Panc1 (cell line): Measurements from ENCODE around the gene ERN1. TPM values are rescaled to one million over a fixed set of nuclear protein-coding genes. Genes with fewer than 3 reads are reported as not detected.

Experiments
- ATAC-seq: fragments of 200-7000 bp; cut with Tn5 transposase; 2 replicates; pipeline ENCODE4 v1.9.1; 2020; ENCODE audit warnings: mild to moderate bottlenecking, moderate library complexity
- BruUV-seq: library from RNA; stranded (reverse); fragments of 400-500 nt; replicated peaks from 2 replicates; lab custom pipeline; 2021; lab: Mats Ljungman, UMichigan
- CTCF ChIA-PET: fragments of 300-600 bp; sonication (Branson Sonifier 250); formaldehyde crosslinking; loops from one replicate; lab custom pipeline; 2022; ENCODE audit warnings: antibody characterized with exemption; lab: Charles Lee
- POLR2A ChIA-PET: fragments of 300-600 bp; sonication (Branson Sonifier 250); formaldehyde crosslinking; loops from one replicate; lab custom pipeline; 2022; ENCODE audit warnings: antibody characterized with exemption; lab: Charles Lee
- DNase-seq: peaks from one replicate; pipeline ENCODE4 v3.0.0-alpha.2; 2010; ENCODE audit warnings: low read depth, low spot score
- H3K27ac ChIP-seq: 2 replicates; pipeline ENCODE4 v1.5.1; 2011; ENCODE audit warnings: mild to moderate bottlenecking, low read length, inconsistent platforms
- H3K27me3 ChIP-seq: fragments of 200-500 bp; sonication (Bioruptor generic); 2 replicates; pipeline ENCODE4 v1.6.0; 2014; ENCODE audit warnings: low read length, inconsistent platforms; ENCODE audit not compliant: control insufficient read depth, insufficient read depth
- H3K36me3 ChIP-seq: fragments of 200-500 bp; sonication (Bioruptor generic); 2 replicates; pipeline ENCODE4 v1.5.1; 2014; ENCODE audit warnings: inconsistent platforms, mild to moderate bottlenecking, low read length, moderate library complexity; ENCODE audit not compliant: control insufficient read depth, insufficient read depth
- H3K4me1 ChIP-seq: 2 replicates; pipeline ENCODE4 v1.5.1; 2011; ENCODE audit warnings: inconsistent platforms, mild to moderate bottlenecking, low read length, moderate library complexity; ENCODE audit not compliant: control insufficient read depth, insufficient read depth
- H3K4me3 ChIP-seq, 2 experiments: 2 replicates each; pipeline ENCODE4 v1.5.1; 2011 to 2012; ENCODE audit warnings: low read depth in 2 of 2, low read length in 2 of 2, mild to moderate bottlenecking in 2 of 2, inconsistent platforms in 1 of 2, moderate library complexity in 1 of 2
- H3K9me3 ChIP-seq: fragments of 200-500 bp; sonication (Bioruptor generic); 2 replicates; pipeline ENCODE4 v1.5.1; 2014; ENCODE audit warnings: low read depth, mild to moderate bottlenecking, inconsistent platforms, low read length, moderate library complexity; ENCODE audit not compliant: control insufficient read depth, insufficient read depth
- POLR2AphosphoS5 ChIP-seq: IDR thresholded peaks from 2 replicates; pipeline ENCODE4 v1.6.1; 2012; ENCODE audit warnings: mild to moderate bottlenecking, low read depth, low read length, moderate library complexity
- SIN3A ChIP-seq: IDR thresholded peaks from 2 replicates; pipeline ENCODE4 v1.6.1; 2012; ENCODE audit warnings: low read depth, mild to moderate bottlenecking, low read length, moderate library complexity, borderline replicate concordance; ENCODE audit not compliant: insufficient read depth
- TCF7L2 ChIP-seq: IDR thresholded peaks from 2 replicates; pipeline ENCODE4 v1.6.1; 2011; ENCODE audit warnings: mild to moderate bottlenecking, low read depth, low read length, inconsistent platforms
- in situ Hi-C: cut with HindIII; loops from 2 replicates; pipeline ENCODE4 v1.10.0; 2016; ENCODE audit warnings: low sequenced_read_pairs, low pct_unique_long_range_greater_than_20kb
- intact Hi-C: fragments of 100-400 bp; cut with micrococcal nuclease; formaldehyde crosslinking; loops from one replicate; pipeline ENCODE4 v1.10.0; 2022; ENCODE audit not compliant: unreplicated experiment
- total RNA-seq: library from RNA; stranded (reverse); gene quantifications from one replicate; pipeline ENCODE4 v1.2.1, GENCODE V29; 2021; ENCODE audit not compliant: unreplicated experiment
- TF ChIP-seq, protein P1 (sequence below): fragments of 450-650 bp; IDR thresholded peaks from 2 replicates; pipeline ENCODE4 v1.5.1; 2017; ENCODE audit warnings: mild to moderate bottlenecking
- TF ChIP-seq, protein P2 (sequence below), 2 experiments: IDR thresholded peaks; 2 replicates each; pipeline ENCODE4 v1.6.1; 2011 to 2012; ENCODE audit warnings: low read depth in 2 of 2, control low read depth in 1 of 2, low read length in 1 of 2, mild to moderate bottlenecking in 1 of 2, moderate library complexity in 1 of 2; ENCODE audit not compliant: insufficient read depth in 1 of 2

The ERN1 gene
- total RNA-seq, 1 experiment from 2014 or later, result 12.1 TPM

- DNase-seq (no peak), ATAC-seq (no peak)
- Histone ChIP-seq H3K4me1 (no peaks in the 10 kb centered on the region), H3K27ac (no peak overlapping the region), H3K27me3 (no peaks in the 10 kb centered on the region), H3K9me3 (no peaks in the 10 kb centered on the region), H3K4me3 (no peak overlapping the region), H3K36me3 (no peaks in the 10 kb centered on the region)
- TF ChIP-seq, protein P1, sequence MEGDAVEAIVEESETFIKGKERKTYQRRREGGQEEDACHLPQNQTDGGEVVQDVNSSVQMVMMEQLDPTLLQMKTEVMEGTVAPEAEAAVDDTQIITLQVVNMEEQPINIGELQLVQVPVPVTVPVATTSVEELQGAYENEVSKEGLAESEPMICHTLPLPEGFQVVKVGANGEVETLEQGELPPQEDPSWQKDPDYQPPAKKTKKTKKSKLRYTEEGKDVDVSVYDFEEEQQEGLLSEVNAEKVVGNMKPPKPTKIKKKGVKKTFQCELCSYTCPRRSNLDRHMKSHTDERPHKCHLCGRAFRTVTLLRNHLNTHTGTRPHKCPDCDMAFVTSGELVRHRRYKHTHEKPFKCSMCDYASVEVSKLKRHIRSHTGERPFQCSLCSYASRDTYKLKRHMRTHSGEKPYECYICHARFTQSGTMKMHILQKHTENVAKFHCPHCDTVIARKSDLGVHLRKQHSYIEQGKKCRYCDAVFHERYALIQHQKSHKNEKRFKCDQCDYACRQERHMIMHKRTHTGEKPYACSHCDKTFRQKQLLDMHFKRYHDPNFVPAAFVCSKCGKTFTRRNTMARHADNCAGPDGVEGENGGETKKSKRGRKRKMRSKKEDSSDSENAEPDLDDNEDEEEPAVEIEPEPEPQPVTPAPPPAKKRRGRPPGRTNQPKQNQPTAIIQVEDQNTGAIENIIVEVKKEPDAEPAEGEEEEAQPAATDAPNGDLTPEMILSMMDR, result no peak
- TF ChIP-seq, protein P2, sequence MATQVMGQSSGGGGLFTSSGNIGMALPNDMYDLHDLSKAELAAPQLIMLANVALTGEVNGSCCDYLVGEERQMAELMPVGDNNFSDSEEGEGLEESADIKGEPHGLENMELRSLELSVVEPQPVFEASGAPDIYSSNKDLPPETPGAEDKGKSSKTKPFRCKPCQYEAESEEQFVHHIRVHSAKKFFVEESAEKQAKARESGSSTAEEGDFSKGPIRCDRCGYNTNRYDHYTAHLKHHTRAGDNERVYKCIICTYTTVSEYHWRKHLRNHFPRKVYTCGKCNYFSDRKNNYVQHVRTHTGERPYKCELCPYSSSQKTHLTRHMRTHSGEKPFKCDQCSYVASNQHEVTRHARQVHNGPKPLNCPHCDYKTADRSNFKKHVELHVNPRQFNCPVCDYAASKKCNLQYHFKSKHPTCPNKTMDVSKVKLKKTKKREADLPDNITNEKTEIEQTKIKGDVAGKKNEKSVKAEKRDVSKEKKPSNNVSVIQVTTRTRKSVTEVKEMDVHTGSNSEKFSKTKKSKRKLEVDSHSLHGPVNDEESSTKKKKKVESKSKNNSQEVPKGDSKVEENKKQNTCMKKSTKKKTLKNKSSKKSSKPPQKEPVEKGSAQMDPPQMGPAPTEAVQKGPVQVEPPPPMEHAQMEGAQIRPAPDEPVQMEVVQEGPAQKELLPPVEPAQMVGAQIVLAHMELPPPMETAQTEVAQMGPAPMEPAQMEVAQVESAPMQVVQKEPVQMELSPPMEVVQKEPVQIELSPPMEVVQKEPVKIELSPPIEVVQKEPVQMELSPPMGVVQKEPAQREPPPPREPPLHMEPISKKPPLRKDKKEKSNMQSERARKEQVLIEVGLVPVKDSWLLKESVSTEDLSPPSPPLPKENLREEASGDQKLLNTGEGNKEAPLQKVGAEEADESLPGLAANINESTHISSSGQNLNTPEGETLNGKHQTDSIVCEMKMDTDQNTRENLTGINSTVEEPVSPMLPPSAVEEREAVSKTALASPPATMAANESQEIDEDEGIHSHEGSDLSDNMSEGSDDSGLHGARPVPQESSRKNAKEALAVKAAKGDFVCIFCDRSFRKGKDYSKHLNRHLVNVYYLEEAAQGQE (IDR thresholded peaks at IDR 0.05; ENCODE audit: insufficient read depth in 1 of 2, low read depth in 2 of 2, low read length in 1 of 2), result no peak
- intact Hi-C loops (no loop called here), in situ Hi-C loops (no loop called here)
- ChIA-PET CTCF (no interaction called here), POLR2A (no interaction called here)
- BruUV-seq, result no TSS peak
Measured at GRCh38 chr17:64039106-64039400, 90.9 kb downstream of the ERN1 start.

DNA sequence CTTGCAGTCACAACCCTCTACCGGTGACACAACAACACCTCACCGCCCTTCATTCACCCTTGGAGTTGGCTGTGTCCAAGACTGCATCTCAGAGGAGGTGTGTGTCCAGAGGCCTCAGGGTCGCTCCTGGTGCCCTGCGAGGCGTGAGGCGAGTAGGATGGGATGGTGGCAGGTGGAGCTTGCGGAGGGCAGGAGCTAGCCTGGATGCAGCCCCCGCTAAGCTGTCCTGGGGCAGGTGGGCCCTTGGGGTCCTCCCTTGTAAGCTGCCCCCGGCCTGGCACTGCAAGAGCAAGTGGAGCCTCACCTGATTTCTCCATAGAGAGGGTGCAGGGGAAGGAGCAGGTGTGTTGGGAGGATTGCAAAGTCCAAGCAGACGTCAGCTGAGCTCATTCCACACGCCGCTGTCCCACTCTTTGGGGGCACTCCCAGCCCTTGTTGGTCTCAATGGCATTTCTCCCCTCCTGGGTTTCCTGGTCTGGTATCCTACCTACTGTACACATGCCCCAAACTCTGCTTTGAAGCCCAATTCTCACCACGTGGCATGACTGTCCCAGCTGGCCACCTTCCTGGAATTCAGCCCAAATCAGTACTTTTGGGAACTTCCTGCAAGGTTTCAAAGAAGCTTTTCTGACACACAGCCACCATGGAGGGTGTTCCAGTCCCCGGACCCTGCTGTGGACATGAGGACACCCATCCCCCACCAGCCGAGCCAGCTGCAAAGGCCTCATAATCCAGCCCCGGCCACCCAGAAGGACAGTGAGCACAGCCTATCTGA lies 91.4 kb downstream of the ERN1 start:
- Histone ChIP-seq H3K36me3 (no peaks in the 10 kb centered on the region), H3K27ac (no peak overlapping the region), H3K4me3 (no peak overlapping the region), H3K9me3 (no peaks in the 10 kb centered on the region), H3K4me1 (no peaks in the 10 kb centered on the region), H3K27me3 (no peaks in the 10 kb centered on the region)
- intact Hi-C loops (no loop called here), in situ Hi-C loops (no loop called here)
- ChIA-PET CTCF (no interaction called here), POLR2A (interaction anchor here (0.5 kb wide), 1 partner anchor 73 kb away, joined by 4 read pairs; no protein-coding TSS in a partner anchor)
- ATAC-seq (no peak), DNase-seq (no peak)
- TF ChIP-seq SIN3A, result no peak
- TF ChIP-seq TCF7L2, result no peak
- TF ChIP-seq, protein P1, result no peak
- TF ChIP-seq, protein P2 (IDR thresholded peaks at IDR 0.05; ENCODE audit: insufficient read depth in 1 of 2, low read depth in 2 of 2, low read length in 1 of 2), result no peak
- no peak for TF ChIP-seq POLR2AphosphoS5
- no TSS peak for BruUV-seq
